ENCODE measurements around the gene GAK.

- TF ChIP-seq CTCF (IDR thresholded peaks at IDR 0.05) (no peak), POLR2AphosphoS5 (IDR thresholded peaks at IDR 0.05) (no peak), EP300 (IDR thresholded peaks at IDR 0.05) (no peak)
Measured at GRCh38 chr4:835148-836002, 96.7 kb downstream of the GAK start.

Measured in esophagus muscularis mucosa (tissue), 4 donors.